Activated naive CD4-positive, alpha-beta T cell treated with anti-CD3 and anti-CD28 coated beads, Interleukin-2, amount 50 U/mL, for 24 hours (primary cell): Measurements from ENCODE around the gene MR1.
"Not testable (repeated sequence)": the region's sequence is repeated elsewhere in the genome, so short reads cannot be mapped to it uniquely, and the experiment has no call there.

Experiments used
- H3K27ac Mint-ChIP-seq: one replicate; pipeline ENCODE4 v1.8.0; 2021; ENCODE audit warnings: mild to moderate bottlenecking, mixed read lengths
- H3K27me3 Mint-ChIP-seq: one replicate; pipeline ENCODE4 v1.8.0; 2021; ENCODE audit warnings: mixed read lengths
- H3K36me3 Mint-ChIP-seq: one replicate; pipeline ENCODE4 v1.8.0; 2021; ENCODE audit warnings: mixed read lengths
- H3K4me1 Mint-ChIP-seq: one replicate; pipeline ENCODE4 v1.8.0; 2021; ENCODE audit warnings: mixed read lengths
- H3K4me3 Mint-ChIP-seq: one replicate; pipeline ENCODE4 v1.8.0; 2021; ENCODE audit warnings: mild to moderate bottlenecking, mixed read lengths
- H3K9me3 Mint-ChIP-seq: one replicate; pipeline ENCODE4 v1.8.0; 2021; ENCODE audit warnings: mixed read lengths

MR1 gene

DNA sequence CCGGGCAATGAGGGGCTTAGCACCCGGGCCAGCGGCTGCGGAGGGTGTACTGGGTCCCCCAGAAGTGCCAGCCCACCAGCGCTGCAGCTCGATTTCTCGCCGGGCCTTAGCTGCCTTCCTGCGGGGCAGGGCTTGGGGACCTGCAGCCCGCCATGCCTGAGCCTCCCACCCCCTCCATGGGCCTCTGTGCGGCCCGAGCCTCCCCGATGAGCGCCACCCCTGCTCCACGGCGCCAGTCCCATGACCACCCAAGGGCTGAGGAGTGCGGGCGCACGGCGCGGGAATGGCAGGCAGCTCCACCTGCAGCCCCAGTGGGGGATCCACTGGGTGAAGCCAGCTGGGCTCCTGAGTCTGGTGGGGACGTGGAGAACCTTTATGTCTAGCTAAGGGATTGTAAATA, 12.2 kb downstream of the MR1 start:
- H3K27me3 Mint-ChIP-seq, H3K9me3 Mint-ChIP-seq, H3K36me3 Mint-ChIP-seq, H3K27ac Mint-ChIP-seq, H3K4me3 Mint-ChIP-seq: not testable (repeated sequence)
- peaks cover 37% of the 10 kb centered on the region for H3K4me1 Mint-ChIP-seq

DNA sequence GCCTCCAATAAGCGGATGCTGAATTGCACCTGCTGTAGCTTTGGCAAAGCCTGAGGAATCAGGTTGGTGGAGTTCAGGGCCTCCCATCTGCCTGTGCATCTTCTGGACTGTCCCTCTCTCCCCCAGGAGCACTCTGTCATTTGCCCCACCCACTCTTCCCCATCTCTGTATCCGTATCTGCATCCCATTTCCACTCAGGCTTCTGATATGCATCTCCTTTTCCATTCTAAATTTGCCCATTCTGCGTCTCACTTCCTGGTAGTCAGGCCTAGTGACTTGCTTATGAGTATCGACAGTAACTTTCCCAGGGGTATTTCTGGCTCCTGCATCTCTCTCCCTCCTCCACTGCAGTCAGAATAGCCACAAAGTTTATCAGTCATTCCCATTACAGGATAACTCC, 15.6 kb downstream of the MR1 start:
- H3K27ac Mint-ChIP-seq, result no peak overlapping the region
- no peak overlapping the region for H3K4me3 Mint-ChIP-seq
- peaks cover 13% of the 10 kb centered on the region for H3K4me1 Mint-ChIP-seq
- H3K36me3 Mint-ChIP-seq, result peaks cover 9% of the 10 kb centered on the region
- no peaks in the 10 kb centered on the region for H3K9me3 Mint-ChIP-seq
- no peaks in the 10 kb centered on the region for H3K27me3 Mint-ChIP-seq

DNA sequence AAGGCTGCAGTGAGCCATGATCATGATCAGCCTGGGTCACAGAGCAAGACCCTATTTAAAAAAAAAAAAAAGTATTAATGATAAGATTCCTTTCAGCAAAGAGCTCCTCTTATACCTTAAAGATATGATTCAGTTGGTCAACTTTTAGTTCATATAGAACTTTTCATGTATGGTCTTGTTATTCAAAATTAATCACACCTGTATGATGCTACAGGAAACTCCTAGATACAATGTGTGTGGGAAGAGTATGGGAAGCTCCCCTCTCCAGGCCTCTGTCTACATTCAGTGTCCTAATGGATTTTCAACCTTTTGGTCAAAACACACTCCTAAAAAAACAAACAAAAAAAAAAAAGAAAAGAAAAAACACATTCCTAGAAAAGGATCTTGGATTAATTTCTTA, 17.1 kb downstream of the MR1 start:
- no peak overlapping the region for H3K27ac Mint-ChIP-seq
- no peaks in the 10 kb centered on the region for H3K9me3 Mint-ChIP-seq
- no peaks in the 10 kb centered on the region for H3K27me3 Mint-ChIP-seq
- H3K4me3 Mint-ChIP-seq, result no peak overlapping the region
- H3K36me3 Mint-ChIP-seq, result peaks cover 16% of the 10 kb centered on the region
- H3K4me1 Mint-ChIP-seq, result peaks cover 5% of the 10 kb centered on the region

DNA sequence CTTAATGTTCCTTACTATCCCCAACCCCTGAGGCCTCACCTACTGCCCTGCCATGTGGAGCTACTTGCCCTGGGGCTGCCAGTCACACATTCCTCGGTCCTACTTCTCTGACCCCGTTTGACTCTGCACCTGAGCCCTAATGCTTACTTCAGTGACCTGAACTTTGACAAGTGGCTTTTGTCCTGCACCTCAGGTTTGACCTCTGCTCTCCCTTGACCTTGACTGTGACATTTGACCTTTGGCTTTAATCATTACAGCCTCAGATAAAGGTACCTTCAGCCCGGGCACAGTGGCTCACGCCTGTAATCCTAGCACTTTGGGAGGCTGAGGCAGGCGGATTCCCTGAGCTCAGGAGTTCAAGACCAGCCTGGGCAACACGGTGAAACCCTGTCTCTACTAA, 22.8 kb downstream of the MR1 start:
- Mint-ChIP-seq H3K27me3 (no peaks in the 10 kb centered on the region), H3K4me3 (no peak overlapping the region), H3K9me3 (no peaks in the 10 kb centered on the region), H3K4me1 (peaks cover 9% of the 10 kb centered on the region), H3K36me3 (peaks cover 39% of the 10 kb centered on the region), H3K27ac (no peak overlapping the region)

DNA sequence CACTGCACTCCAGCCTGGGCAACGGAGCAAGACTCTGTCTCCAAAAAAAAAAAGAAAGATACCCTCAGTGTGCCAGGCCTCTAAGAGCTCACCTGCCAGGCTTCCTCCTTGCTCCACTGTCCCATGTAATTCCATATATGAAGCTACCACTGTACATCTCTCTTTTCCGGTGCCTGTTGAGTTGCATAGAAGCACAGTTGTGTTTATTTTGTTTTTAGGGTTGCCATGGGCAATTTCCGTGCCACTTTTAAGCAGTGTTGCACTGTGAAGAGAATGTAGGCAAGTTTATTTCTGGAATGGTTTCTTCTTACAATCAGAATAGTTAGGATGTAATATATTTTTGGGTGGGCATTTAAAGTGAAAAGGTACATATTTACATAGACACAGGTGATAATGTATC, 23.3 kb downstream of the MR1 start:
- Mint-ChIP-seq H3K27ac (no peak overlapping the region), H3K4me1 (peaks cover 15% of the 10 kb centered on the region), H3K27me3 (no peaks in the 10 kb centered on the region), H3K4me3 (no peak overlapping the region), H3K9me3 (no peaks in the 10 kb centered on the region), H3K36me3 (peaks cover 39% of the 10 kb centered on the region)

GRCh38 chr1:181059435-181059834, 25.7 kb downstream of the MR1 start:
- Mint-ChIP-seq H3K9me3 (no peaks in the 10 kb centered on the region), H3K4me1 (peaks cover 28% of the 10 kb centered on the region), H3K36me3 (peaks cover 37% of the 10 kb centered on the region), H3K27me3 (no peaks in the 10 kb centered on the region), H3K4me3 (no peak overlapping the region), H3K27ac (no peak overlapping the region)

GRCh38 chr1:181060066-181060465, 26.3 kb downstream of the MR1 start:
- Mint-ChIP-seq H3K4me3 (no peak overlapping the region), H3K9me3 (no peaks in the 10 kb centered on the region), H3K4me1 (peaks cover 28% of the 10 kb centered on the region), H3K27me3 (no peaks in the 10 kb centered on the region), H3K36me3 (peaks cover 35% of the 10 kb centered on the region), H3K27ac (no peak overlapping the region)

- H3K27me3 Mint-ChIP-seq, H3K9me3 Mint-ChIP-seq, H3K4me3 Mint-ChIP-seq: not testable (repeated sequence)
- peak overlapping the region; percentile 23 for H3K27ac Mint-ChIP-seq
- H3K36me3 Mint-ChIP-seq, result peaks cover 28% of the 10 kb centered on the region
- peaks cover 28% of the 10 kb centered on the region for H3K4me1 Mint-ChIP-seq
Observed at GRCh38 chr1:181060947-181061346, 27.2 kb downstream of the MR1 start.

GRCh38 chr1:181061487-181061886, 27.7 kb downstream of the MR1 start:
- no peak overlapping the region for H3K4me3 Mint-ChIP-seq
- peaks cover 28% of the 10 kb centered on the region for H3K4me1 Mint-ChIP-seq
- H3K27me3 Mint-ChIP-seq, result no peaks in the 10 kb centered on the region
- no peaks in the 10 kb centered on the region for H3K9me3 Mint-ChIP-seq
- peak overlapping the region; percentile 23 for H3K27ac Mint-ChIP-seq
- peaks cover 28% of the 10 kb centered on the region for H3K36me3 Mint-ChIP-seq

DNA sequence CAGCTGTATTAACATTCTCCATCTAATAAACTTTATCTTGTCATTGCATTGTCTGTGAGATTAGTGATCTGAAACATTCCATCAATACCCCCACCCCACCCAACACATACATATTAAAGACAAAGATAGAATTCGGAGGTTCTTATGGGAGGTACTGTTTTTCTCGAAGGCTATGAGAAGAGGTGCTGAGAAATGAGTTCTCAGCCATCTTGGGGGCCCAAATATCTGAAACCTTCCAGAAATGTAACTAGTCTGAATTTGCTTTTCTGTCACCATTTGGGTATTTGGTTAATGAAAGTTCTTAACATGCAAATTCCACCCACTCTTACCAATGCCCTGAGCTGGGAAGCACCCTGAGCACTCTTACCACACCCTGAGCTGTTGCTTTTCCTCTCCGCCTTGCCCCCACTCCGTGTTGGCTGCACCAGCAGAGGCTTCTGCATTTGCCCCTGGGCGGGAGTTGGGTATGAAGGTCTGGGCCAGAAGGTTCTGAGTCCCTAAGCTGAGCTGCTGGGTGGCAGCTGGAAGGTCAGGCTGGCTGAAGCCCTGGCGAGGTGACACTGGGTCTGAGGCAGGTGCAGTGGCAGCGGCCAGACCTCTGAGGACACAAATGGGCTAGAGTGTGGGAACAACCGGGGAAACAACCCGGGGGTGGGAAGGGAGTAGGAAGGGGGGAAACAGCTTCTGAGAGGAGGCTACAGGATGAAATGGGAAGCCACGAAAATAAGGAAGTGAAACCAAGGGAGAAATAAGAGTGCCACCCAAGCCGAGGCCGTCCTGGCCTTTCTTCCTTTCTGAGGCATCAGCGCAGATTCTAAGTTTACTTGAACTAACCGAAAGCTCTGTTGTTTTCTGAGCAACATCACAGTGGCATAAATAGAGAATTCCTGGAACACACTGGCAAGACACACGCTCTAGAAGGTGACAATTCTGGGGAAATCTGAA, 28.4 kb downstream of the MR1 start:
- Mint-ChIP-seq H3K36me3 (peaks cover 26% of the 10 kb centered on the region), H3K4me3 (peak overlapping the region; percentile 75), H3K27me3 (no peaks in the 10 kb centered on the region), H3K27ac (peak overlapping the region; percentile 79), H3K4me1 (peaks cover 25% of the 10 kb centered on the region), H3K9me3 (no peaks in the 10 kb centered on the region)

DNA sequence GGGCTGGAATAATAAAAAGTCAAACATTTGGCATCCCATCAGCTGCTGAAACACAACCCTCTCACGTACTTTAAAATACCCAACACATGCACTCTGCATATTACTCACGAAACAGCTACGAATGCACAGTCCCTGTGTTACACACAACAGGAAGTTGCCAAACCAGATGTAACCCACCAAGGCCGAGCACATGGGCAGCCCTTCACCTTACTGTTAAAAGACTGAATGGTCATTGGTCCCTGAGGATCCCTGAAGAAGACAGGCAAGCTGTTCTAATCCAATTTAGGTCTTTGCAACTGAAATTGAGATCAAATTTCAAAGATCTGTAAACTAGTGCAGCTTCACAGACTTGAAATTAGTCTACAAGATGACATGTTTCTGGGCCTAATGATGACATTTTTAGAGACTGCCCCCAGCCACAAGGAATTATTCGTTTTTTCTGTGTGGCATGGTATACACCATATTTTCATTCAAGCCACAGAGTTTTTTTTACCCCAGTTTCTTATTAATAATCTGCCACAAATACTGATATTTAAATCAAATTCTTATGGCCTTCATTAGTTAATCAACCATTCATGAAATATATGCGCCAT, 29.1 kb downstream of the MR1 start:
- H3K4me3 Mint-ChIP-seq, result peak overlapping the region; percentile 75
- H3K4me1 Mint-ChIP-seq, result peaks cover 22% of the 10 kb centered on the region
- peaks cover 23% of the 10 kb centered on the region for H3K36me3 Mint-ChIP-seq
- H3K9me3 Mint-ChIP-seq, result no peaks in the 10 kb centered on the region
- H3K27me3 Mint-ChIP-seq, result no peaks in the 10 kb centered on the region
- peak overlapping the region; percentile 79 for H3K27ac Mint-ChIP-seq

DNA sequence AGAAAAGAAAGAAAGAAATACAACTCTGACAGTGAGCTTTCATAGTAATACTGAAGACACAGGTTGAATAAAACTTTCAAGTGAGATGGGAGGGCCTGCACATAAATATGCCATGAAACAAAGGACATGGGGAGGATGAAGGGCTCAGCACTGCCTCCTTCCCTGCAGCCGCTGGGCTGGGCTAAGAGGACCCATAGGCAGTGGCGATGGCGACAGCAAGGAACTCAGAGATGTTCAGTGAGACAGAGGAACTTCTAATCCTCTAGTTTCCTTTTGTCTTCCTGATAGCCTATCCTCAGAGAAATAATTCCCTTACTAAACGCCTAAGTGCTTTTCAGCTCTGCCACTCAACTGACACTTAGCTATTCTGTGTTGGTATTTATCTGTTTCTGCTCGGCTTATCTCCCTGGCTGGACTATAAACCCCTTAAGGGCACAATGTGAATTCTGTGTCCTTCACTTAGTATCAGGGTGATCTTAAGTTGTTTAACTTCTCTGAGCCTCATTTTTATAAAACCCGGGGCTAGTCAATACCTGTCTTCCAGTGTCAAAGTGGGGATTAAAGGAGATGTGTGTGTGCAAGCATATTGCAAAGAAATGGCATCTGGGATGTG, 30.3 kb downstream of the MR1 start:
- Mint-ChIP-seq H3K4me3 (no peak overlapping the region), H3K27ac (peak overlapping the region; percentile 53), H3K9me3 (no peaks in the 10 kb centered on the region), H3K27me3 (no peaks in the 10 kb centered on the region), H3K36me3 (peaks cover 13% of the 10 kb centered on the region), H3K4me1 (peaks cover 18% of the 10 kb centered on the region)

- no peaks in the 10 kb centered on the region for H3K9me3 Mint-ChIP-seq
- H3K27me3 Mint-ChIP-seq, result no peaks in the 10 kb centered on the region
- H3K4me1 Mint-ChIP-seq, result peaks cover 18% of the 10 kb centered on the region
- peaks cover 7% of the 10 kb centered on the region for H3K36me3 Mint-ChIP-seq
- H3K27ac Mint-ChIP-seq, result no peak overlapping the region
- H3K4me3 Mint-ChIP-seq, result no peak overlapping the region
Observed at GRCh38 chr1:181064702-181065101, 30.9 kb downstream of the MR1 start.

GRCh38 chr1:181073638-181074037, 39.9 kb downstream of the MR1 start:
- peaks cover 2% of the 10 kb centered on the region for H3K36me3 Mint-ChIP-seq
- no peaks in the 10 kb centered on the region for H3K27me3 Mint-ChIP-seq
- no peak overlapping the region for H3K27ac Mint-ChIP-seq

GRCh38 chr1:181075766-181076350, 42.1 kb downstream of the MR1 start:
- Mint-ChIP-seq H3K27ac (no peak overlapping the region), H3K36me3 (peaks cover 2% of the 10 kb centered on the region), H3K4me3 (no peak overlapping the region), H3K27me3 (no peaks in the 10 kb centered on the region), H3K4me1 (no peaks in the 10 kb centered on the region), H3K9me3 (peaks cover 5% of the 10 kb centered on the region)

More at GRCh38 chr1:181073638-181074037, 39.9 kb downstream of the MR1 start:
- peaks cover 5% of the 10 kb centered on the region for H3K9me3 Mint-ChIP-seq
- no peaks in the 10 kb centered on the region for H3K4me1 Mint-ChIP-seq
- no peak overlapping the region for H3K4me3 Mint-ChIP-seq

DNA sequence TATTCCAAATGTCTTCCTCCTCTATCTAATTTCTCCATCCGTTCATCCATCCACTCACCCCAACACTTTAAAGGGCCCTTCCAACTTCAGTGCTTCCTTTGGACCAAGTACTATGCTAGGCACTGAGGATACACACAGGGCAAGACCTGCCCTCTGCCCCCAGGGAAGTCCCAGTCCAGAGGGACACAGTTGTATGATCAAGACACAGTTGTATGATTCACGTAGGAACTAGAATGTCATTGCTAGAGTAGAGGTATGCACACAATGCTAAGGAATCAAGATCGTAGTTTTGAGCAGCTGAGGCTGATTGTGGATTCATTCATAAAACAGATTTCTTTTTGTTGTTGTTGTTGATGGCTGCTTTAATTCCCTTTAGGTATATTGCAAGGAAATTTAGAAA, 43.1 kb downstream of the MR1 start:
- Mint-ChIP-seq H3K36me3 (peaks cover 2% of the 10 kb centered on the region), H3K4me1 (no peaks in the 10 kb centered on the region), H3K4me3 (no peak overlapping the region), H3K9me3 (peaks cover 5% of the 10 kb centered on the region), H3K27ac (no peak overlapping the region), H3K27me3 (no peaks in the 10 kb centered on the region)
